Measurements from ENCODE around the gene EEF1A2.
A peak's percentile ranks its signal among the peaks of the same experiment; 100 is the strongest.

Gene EEF1A2

GRCh38 chr20:63497946-63498935, 642 bp downstream of the EEF1A2 start:
- DNase-seq, result no peak

GRCh38 chr20:63497138-63497945, 1.5 kb downstream of the EEF1A2 start:
- no peak for DNase-seq

GRCh38 chr20:63496596-63497120, 2.2 kb downstream of the EEF1A2 start:
- no peak for DNase-seq

- peak; percentile 77 for DNase-seq
Measured at GRCh38 chr20:63495741-63496595, 2.9 kb downstream of the EEF1A2 start.

GRCh38 chr20:63495167-63495720, 3.6 kb downstream of the EEF1A2 start:
- no peak for DNase-seq

- DNase-seq, result no peak
Measured at GRCh38 chr20:63494420-63495166, 4.3 kb downstream of the EEF1A2 start.

- DNase-seq, result no peak
Measured at GRCh38 chr20:63494084-63494419, 4.8 kb downstream of the EEF1A2 start.

- DNase-seq, result no peak
Measured at GRCh38 chr20:63493563-63494020, 5.3 kb downstream of the EEF1A2 start.

GRCh38 chr20:63492982-63493381, 5.9 kb downstream of the EEF1A2 start:
- DNase-seq, result no peak

- no peak for DNase-seq
Measured at GRCh38 chr20:63492518-63492917, 6.4 kb downstream of the EEF1A2 start.

- DNase-seq, result no peak
Measured at GRCh38 chr20:63491635-63492230, 7.2 kb downstream of the EEF1A2 start.

GRCh38 chr20:63491078-63491477, 7.8 kb downstream of the EEF1A2 start:
- no peak for DNase-seq

- DNase-seq, result no peak
Measured at GRCh38 chr20:63490416-63490815, 8.5 kb downstream of the EEF1A2 start.

GRCh38 chr20:63488315-63489251, 10.3 kb downstream of the EEF1A2 start:
- no peak for DNase-seq

GRCh38 chr20:63487781-63488241, 11.1 kb downstream of the EEF1A2 start:
- DNase-seq, result no peak

GRCh38 chr20:63487116-63487764, 11.6 kb downstream of the EEF1A2 start:
- DNase-seq, result no peak

- DNase-seq, result no peak
Measured at GRCh38 chr20:63486300-63486855, 12.5 kb downstream of the EEF1A2 start.

GRCh38 chr20:63484651-63485403, 14.1 kb downstream of the EEF1A2 start:
- DNase-seq, result no peak
